Glutamatergic neuron (in vitro differentiated cells): ENCODE data around the gene CASP3. TPM values are rescaled to one million over a fixed set of nuclear protein-coding genes. Genes with fewer than 3 reads are reported as not detected.
"Not testable (repeated sequence)": the region's sequence is repeated elsewhere in the genome, so short reads cannot be mapped to it uniquely, and the experiment has no call there.

Experiments used
- DNase-seq: peaks from one replicate; pipeline ENCODE4 v3.0.0; 2022
- H3K27ac Mint-ChIP-seq: one replicate; pipeline ENCODE4 v1.8.0; 2020; ENCODE audit warnings: mild to moderate bottlenecking, mixed read lengths, inconsistent platforms; ENCODE audit not compliant: unreplicated experiment
- H3K27me3 Mint-ChIP-seq: one replicate; pipeline ENCODE4 v1.8.0; 2020; ENCODE audit warnings: mild to moderate bottlenecking, moderate library complexity, mixed read lengths, inconsistent platforms; ENCODE audit not compliant: unreplicated experiment
- H3K36me3 Mint-ChIP-seq: one replicate; pipeline ENCODE4 v1.8.0; 2020; ENCODE audit warnings: mild to moderate bottlenecking, mixed read lengths, inconsistent platforms; ENCODE audit not compliant: unreplicated experiment
- H3K4me1 Mint-ChIP-seq: one replicate; pipeline ENCODE4 v1.8.0; 2020; ENCODE audit warnings: mild to moderate bottlenecking, low read depth, mixed read lengths, inconsistent platforms; ENCODE audit not compliant: unreplicated experiment
- H3K4me3 Mint-ChIP-seq: one replicate; pipeline ENCODE4 v1.8.0; 2020; ENCODE audit warnings: mild to moderate bottlenecking, mixed read lengths, inconsistent platforms; ENCODE audit not compliant: unreplicated experiment
- H3K9me3 Mint-ChIP-seq: one replicate; pipeline ENCODE4 v1.8.0; 2020; ENCODE audit warnings: mild to moderate bottlenecking, moderate library complexity, mixed read lengths, inconsistent platforms; ENCODE audit not compliant: unreplicated experiment
- total RNA-seq: library from RNA; stranded (reverse); fragmentation: NEBNext Ultra II Directional; extraction: Animal tissue kit (Norgen Biotek cat#: 25700); gene quantifications from one replicate; pipeline ENCODE4 v1.2.1, GENCODE V29; 2021; ENCODE audit not compliant: unreplicated experiment
- TF ChIP-seq, protein P1 (sequence below): fragments of 200-600 bp; sonication (generic); IDR thresholded peaks from one replicate; pipeline ENCODE4 v1.5.0; 2021; ENCODE audit not compliant: partially characterized antibody, unreplicated experiment

CASP3 gene
- total RNA-seq, 1 donor from 2014 or later = 311 TPM

DNA sequence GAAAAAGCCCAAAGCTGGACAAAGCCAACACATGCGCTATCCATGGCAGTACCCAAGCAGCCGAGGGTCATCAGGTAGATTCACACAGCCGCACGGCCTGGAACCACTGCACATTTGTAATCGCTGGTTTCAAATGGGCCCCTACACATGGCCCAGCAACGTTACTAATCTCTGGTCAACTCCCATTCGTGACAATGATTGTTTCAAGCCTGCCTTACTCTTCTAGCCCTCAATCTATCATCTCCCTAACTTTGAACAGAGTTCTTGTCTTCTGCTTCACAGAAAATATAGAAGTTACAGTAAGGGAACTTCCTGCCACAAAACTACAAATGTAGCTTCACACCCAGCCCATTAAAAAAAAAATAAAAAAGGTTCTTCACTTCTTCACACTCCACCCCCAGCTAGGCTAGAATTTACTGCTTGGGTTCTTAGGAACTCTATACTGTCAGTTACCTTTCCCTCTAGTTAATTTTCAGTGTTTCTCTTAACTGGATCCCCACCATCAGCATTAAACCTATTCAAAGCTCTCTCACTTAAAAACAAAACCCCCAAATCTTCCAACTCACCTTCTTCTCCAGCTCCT lies 24.2 kb downstream of the CASP3 start:
- Mint-ChIP-seq H3K27ac (no peak overlapping the region), H3K4me1 (no peaks in the 10 kb centered on the region)

DNA sequence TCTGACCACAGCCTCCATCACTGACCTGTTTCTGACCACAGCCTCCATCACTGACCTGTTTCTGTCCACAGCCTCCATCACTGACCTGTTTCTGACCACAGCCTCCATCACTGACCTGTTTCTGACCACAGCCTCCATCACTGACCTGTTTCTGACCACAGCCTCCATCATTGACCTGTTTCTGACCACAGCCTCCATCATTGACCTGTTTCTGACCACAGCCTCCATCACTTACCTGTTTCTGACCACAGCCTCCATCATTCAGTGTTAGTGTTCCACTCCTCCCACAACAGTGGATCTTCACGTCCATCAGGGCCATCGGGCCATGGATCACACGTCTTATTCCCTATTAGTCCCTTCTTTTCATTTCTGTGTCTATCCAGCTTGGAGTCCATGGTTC lies 24.7 kb downstream of the CASP3 start:
- not testable (repeated sequence) for H3K4me3 Mint-ChIP-seq, DNase-seq, H3K27me3 Mint-ChIP-seq, H3K4me1 Mint-ChIP-seq, H3K9me3 Mint-ChIP-seq, H3K27ac Mint-ChIP-seq
- peaks cover 20% of the 10 kb centered on the region for H3K36me3 Mint-ChIP-seq

More for the DNA sequence above, 24.2 kb downstream of the CASP3 start:
- TF ChIP-seq, protein P1, sequence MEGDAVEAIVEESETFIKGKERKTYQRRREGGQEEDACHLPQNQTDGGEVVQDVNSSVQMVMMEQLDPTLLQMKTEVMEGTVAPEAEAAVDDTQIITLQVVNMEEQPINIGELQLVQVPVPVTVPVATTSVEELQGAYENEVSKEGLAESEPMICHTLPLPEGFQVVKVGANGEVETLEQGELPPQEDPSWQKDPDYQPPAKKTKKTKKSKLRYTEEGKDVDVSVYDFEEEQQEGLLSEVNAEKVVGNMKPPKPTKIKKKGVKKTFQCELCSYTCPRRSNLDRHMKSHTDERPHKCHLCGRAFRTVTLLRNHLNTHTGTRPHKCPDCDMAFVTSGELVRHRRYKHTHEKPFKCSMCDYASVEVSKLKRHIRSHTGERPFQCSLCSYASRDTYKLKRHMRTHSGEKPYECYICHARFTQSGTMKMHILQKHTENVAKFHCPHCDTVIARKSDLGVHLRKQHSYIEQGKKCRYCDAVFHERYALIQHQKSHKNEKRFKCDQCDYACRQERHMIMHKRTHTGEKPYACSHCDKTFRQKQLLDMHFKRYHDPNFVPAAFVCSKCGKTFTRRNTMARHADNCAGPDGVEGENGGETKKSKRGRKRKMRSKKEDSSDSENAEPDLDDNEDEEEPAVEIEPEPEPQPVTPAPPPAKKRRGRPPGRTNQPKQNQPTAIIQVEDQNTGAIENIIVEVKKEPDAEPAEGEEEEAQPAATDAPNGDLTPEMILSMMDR = no peak
- H3K4me3 Mint-ChIP-seq = no peak overlapping the region
- DNase-seq = no peak
- H3K9me3 Mint-ChIP-seq = peaks cover 5% of the 10 kb centered on the region
- peaks cover 8% of the 10 kb centered on the region for H3K27me3 Mint-ChIP-seq
- peaks cover 21% of the 10 kb centered on the region for H3K36me3 Mint-ChIP-seq

DNA sequence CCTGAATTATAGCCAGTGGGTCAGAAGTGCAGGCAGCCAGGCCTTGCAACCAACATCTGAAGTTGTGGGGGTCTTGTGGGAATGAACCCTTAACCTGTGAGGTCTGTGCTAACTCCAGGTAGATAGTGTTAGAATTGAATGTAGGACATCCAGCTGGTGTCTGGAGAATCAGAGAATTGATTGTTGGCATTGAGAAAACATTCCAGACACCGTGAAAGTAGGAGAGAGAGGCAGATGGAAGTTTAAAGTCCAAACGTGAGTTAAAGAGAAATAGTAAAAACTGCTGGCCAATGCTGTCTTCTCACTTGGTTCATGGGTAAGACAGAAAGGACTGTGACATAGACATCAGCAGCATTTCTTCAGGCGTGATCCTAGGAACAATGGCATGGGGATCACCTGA lies 27.7 kb downstream of the CASP3 start:
- no peak overlapping the region for H3K27ac Mint-ChIP-seq
- no peak for DNase-seq
- no peaks in the 10 kb centered on the region for H3K4me1 Mint-ChIP-seq
- H3K4me3 Mint-ChIP-seq = no peak overlapping the region
- H3K9me3 Mint-ChIP-seq = peaks cover 7% of the 10 kb centered on the region
- peaks cover 6% of the 10 kb centered on the region for H3K27me3 Mint-ChIP-seq
- H3K36me3 Mint-ChIP-seq = peaks cover 13% of the 10 kb centered on the region
- TF ChIP-seq, protein P1 = no peak

DNA sequence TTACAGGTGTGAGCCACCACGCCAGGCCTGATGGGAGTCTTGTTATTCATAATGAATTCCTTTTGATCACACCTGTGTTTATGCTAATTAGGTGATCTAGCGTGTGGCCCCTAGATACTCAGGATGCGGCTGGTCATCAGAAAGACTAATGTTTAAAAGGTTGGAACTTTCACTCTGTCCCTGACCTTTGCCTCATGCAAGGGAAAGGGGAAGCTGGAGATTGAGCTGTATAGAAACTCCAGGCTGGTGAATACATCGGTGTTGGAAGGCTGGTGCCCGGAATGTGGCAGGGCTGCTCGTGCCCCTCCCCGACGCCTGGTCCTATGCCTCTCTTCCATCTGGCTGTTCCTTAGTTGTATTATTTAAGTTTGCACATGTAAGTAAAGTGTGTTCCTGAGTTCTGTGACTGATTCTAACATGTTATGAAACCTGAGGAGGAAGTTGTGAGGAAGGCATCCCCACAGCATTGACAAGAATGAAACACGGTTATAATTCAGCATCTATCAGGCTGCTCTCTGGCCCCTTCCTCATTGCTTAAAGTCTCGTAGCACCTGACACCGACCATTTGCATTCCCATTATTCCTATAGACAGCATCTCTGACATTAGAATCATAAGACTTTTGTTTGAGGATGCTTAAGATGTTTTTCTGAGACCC lies 28.9 kb downstream of the CASP3 start:
- H3K4me3 Mint-ChIP-seq = no peak overlapping the region
- H3K36me3 Mint-ChIP-seq = peaks cover 13% of the 10 kb centered on the region
- TF ChIP-seq, protein P1 = no peak
- no peak overlapping the region for H3K27ac Mint-ChIP-seq
- H3K4me1 Mint-ChIP-seq = no peaks in the 10 kb centered on the region
- H3K27me3 Mint-ChIP-seq = peaks cover 6% of the 10 kb centered on the region
- no peak for DNase-seq
- peaks cover 7% of the 10 kb centered on the region for H3K9me3 Mint-ChIP-seq

DNA sequence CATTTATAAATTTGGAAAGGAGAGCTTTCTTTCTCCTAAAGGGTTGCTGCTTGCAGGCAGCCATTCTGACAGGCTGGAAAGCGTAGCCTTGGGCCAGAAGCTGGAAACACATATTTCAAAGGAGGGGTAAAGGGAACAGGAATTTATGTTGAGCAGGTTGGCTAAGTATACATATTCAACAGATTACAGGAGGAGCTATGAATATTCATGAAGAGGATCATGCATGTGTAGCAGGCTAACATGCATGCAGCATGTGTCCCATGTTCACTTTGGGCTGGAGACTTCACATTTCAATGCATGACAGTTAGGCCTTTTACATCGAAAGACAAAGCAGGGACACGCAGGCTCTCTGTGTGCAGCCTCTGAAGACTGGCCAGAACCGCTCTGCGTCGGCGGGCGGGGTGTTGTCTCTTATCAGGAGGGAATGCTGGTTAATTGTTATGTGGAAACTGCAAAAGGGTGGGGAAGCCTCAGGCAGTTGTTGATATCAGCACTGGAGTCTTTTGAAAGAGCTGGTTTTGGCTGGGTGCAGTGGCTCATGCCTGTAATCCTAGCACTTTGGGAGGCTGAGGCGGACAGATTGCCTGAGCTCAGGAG lies 31.5 kb downstream of the CASP3 start:
- TF ChIP-seq, protein P1 = no peak
- H3K27me3 Mint-ChIP-seq = peaks cover 5% of the 10 kb centered on the region
- H3K27ac Mint-ChIP-seq = no peak overlapping the region
- H3K9me3 Mint-ChIP-seq = peaks cover 8% of the 10 kb centered on the region
- H3K4me3 Mint-ChIP-seq = no peak overlapping the region
- no peaks in the 10 kb centered on the region for H3K4me1 Mint-ChIP-seq
- peaks cover 21% of the 10 kb centered on the region for H3K36me3 Mint-ChIP-seq
- DNase-seq = no peak
